Measurements from ENCODE around the gene ALG3. TPM values are rescaled to one million over a fixed set of nuclear protein-coding genes. Genes with fewer than 3 reads are reported as not detected.

ALG3 gene
- total RNA-seq, 1 donor from 2014 or later = 38.6 TPM

DNA sequence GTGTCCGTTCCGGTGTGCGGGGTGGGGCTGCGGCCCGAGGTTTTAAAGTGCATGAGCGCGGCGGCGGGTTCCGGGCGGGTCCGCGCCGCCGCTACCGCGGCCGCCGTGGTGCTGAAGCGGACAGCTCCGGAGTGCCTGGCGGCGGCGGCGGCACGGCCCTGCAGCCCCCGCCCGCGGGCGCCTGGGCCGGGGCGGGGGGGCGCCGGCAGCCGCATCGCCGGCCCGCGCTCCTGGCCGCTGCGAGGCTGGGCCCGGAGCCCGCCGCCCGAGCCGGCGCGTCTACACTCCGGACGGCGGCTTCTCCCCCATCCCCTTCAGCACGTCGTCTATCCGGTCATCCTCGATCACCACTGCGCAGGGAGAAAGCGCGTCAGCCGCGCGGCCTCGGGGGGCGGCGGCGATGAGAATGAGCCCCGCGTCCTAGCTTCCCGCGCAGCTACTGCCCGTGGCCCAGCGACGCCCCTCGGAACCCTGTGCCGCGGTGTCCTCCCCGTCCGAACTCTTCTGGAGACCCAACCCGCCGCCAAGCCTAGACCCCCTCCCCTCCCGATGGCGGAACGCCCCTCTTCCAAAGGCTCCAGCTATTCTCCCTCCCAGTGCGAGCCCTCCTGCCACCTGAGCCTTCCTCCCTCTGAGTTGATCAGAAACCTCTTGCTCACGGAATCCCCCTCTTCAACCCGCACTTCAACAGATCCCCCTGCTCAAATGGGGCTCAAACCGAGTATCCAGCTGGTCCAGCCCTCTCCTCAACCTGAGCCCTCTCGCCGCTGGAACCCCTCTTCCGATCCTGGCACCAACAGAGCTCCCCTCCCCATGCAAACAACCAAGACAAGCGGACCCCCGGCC lies 11.3 kb upstream of the ALG3 start:
- Mint-ChIP-seq H3K9me3 (ENCODE audit: unreplicated experiment) (no peaks in the 10 kb centered on the region), H3K4me3 (ENCODE audit: unreplicated experiment) (peak overlapping the region; percentile 83), H3K4me1 (ENCODE audit: unreplicated experiment) (peaks cover 22% of the 10 kb centered on the region), H3K36me3 (ENCODE audit: low read depth, unreplicated experiment) (peaks cover 13% of the 10 kb centered on the region), H3K27me3 (ENCODE audit: unreplicated experiment) (peaks cover 34% of the 10 kb centered on the region), H3K27ac (ENCODE audit: unreplicated experiment) (no peak overlapping the region)
- TF ChIP-seq, protein P1, sequence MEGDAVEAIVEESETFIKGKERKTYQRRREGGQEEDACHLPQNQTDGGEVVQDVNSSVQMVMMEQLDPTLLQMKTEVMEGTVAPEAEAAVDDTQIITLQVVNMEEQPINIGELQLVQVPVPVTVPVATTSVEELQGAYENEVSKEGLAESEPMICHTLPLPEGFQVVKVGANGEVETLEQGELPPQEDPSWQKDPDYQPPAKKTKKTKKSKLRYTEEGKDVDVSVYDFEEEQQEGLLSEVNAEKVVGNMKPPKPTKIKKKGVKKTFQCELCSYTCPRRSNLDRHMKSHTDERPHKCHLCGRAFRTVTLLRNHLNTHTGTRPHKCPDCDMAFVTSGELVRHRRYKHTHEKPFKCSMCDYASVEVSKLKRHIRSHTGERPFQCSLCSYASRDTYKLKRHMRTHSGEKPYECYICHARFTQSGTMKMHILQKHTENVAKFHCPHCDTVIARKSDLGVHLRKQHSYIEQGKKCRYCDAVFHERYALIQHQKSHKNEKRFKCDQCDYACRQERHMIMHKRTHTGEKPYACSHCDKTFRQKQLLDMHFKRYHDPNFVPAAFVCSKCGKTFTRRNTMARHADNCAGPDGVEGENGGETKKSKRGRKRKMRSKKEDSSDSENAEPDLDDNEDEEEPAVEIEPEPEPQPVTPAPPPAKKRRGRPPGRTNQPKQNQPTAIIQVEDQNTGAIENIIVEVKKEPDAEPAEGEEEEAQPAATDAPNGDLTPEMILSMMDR (IDR thresholded peaks at IDR 0.05; ENCODE audit: unreplicated experiment) = no peak
- DNase-seq (ENCODE audit: low spot score) = peak; percentile 59

DNA sequence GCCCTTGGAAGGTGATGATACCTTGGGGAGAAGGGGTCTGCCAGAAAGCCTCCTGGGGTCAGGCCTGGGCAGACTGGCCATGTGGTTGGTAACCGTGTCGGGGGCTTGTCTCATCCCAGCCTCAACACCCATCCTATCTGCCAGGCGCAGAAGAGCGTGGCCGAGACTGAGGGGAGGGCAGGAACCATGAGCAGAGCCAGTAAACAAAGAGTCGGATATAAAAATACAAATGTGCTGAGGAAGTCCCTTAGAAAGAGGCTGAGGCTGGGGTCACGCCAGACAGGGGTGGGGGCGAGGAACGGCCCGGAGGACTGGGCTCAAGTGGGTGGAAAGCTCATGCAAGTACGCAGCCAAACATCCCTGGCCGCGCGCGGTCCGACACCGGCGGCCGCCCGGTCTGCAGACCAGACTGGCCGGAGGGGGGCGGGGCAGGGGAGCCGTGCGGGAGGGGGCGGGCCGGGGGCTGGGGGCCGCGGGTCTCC lies 10.7 kb upstream of the ALG3 start:
- Mint-ChIP-seq H3K27me3 (ENCODE audit: unreplicated experiment) (peaks cover 34% of the 10 kb centered on the region), H3K9me3 (ENCODE audit: unreplicated experiment) (no peaks in the 10 kb centered on the region), H3K4me1 (ENCODE audit: unreplicated experiment) (peaks cover 22% of the 10 kb centered on the region), H3K36me3 (ENCODE audit: low read depth, unreplicated experiment) (peaks cover 13% of the 10 kb centered on the region), H3K27ac (ENCODE audit: unreplicated experiment) (no peak overlapping the region), H3K4me3 (ENCODE audit: unreplicated experiment) (peak overlapping the region; percentile 68)
- no peak for DNase-seq (ENCODE audit: low spot score)
- TF ChIP-seq, protein P1 (IDR thresholded peaks at IDR 0.05; ENCODE audit: unreplicated experiment) = no peak

DNA sequence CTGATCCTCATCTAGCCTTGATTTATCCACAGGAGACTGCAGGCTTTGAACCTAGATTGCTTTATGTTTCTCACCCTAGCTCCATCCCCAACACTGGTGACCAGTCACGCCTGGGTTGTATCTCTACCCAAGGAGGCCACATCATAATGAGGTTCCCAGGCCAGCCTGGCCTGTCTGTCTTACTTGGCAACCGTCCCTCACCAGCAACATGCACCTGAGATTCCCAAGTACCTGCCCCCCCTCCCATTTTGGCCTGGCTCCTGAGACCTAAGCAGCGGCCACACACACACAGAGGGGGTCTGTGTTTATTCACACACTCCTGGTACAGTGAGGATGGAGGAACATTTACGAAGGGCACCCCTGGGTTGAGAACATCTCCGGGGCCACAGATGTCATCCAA lies 10.2 kb upstream of the ALG3 start:
- peaks cover 22% of the 10 kb centered on the region for H3K4me1 Mint-ChIP-seq (ENCODE audit: unreplicated experiment)
- peaks cover 13% of the 10 kb centered on the region for H3K36me3 Mint-ChIP-seq (ENCODE audit: low read depth, unreplicated experiment)
- H3K4me3 Mint-ChIP-seq (ENCODE audit: unreplicated experiment) = peak overlapping the region; percentile 68
- H3K27ac Mint-ChIP-seq (ENCODE audit: unreplicated experiment) = no peak overlapping the region
- H3K9me3 Mint-ChIP-seq (ENCODE audit: unreplicated experiment) = no peaks in the 10 kb centered on the region
- DNase-seq (ENCODE audit: low spot score) = no peak
- TF ChIP-seq, protein P1 (IDR thresholded peaks at IDR 0.05; ENCODE audit: unreplicated experiment) = no peak
- H3K27me3 Mint-ChIP-seq (ENCODE audit: unreplicated experiment) = peaks cover 34% of the 10 kb centered on the region

DNA sequence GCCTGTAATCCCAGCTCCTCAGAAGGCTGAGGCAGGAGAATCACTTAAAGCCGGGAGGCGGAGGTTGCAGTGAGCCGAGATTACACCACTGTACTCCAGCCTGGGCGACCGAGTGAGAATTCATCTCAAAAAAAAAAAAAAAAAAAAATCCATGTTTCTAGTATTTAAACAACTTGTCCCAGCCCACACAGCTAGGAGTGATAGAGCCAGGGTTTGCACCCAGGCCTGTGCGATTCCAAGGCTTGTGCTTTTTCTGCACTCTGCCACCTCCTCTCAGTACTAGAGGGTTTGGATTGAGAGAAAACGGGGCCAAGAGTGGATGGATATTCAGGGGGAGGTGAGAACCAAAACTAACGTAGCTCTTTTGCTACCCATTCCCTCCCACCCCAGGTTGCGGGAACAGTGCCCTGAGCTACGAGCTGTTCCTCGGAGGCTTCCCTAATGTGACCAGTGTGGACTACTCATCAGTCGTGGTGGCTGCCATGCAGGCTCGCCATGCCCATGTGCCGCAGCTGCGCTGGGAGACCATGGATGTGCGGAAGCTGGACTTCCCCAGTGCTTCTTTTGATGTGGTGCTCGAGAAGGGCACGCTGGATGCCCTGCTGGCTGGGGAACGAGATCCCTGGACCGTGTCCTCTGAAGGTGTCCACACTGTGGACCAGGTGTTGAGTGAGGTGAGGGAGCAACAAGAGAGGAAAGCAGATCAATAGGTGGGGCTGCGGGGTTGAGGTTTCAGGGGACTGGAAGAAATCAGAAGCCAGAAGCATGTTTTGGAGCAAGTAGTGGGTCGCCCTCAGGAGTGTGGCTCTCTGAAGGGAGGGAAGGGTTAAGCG lies 8.5 kb upstream of the ALG3 start:
- Mint-ChIP-seq H3K9me3 (ENCODE audit: unreplicated experiment) (no peaks in the 10 kb centered on the region), H3K27ac (ENCODE audit: unreplicated experiment) (no peak overlapping the region), H3K27me3 (ENCODE audit: unreplicated experiment) (peaks cover 28% of the 10 kb centered on the region), H3K36me3 (ENCODE audit: low read depth, unreplicated experiment) (peaks cover 13% of the 10 kb centered on the region), H3K4me1 (ENCODE audit: unreplicated experiment) (peaks cover 18% of the 10 kb centered on the region), H3K4me3 (ENCODE audit: unreplicated experiment) (no peak overlapping the region)
- no peak for DNase-seq (ENCODE audit: low spot score)
- TF ChIP-seq, protein P1 (IDR thresholded peaks at IDR 0.05; ENCODE audit: unreplicated experiment) = no peak

Measured in endothelial cell (in vitro differentiated cells).